MM.1S (cell line): ENCODE measurements around the gene PARVB.

Experiments used
- DNase-seq: peaks from one replicate; pipeline ENCODE4 v3.0.0-alpha.2; 2015
- H2AFZ ChIP-seq: fragments of 300-600 bp; sonication (generic); 2 replicates; pipeline ENCODE4 v1.6.0; 2016; ENCODE audit warnings: antibody characterized with exemption, low read length
- H3F3A ChIP-seq: fragments of 300-600 bp; sonication (generic); 2 replicates; pipeline ENCODE4 v1.6.1; 2016; ENCODE audit warnings: mild to moderate bottlenecking, antibody characterized with exemption, low read length, moderate library complexity, mixed read lengths; ENCODE audit not compliant: insufficient read depth
- H3K27ac ChIP-seq: fragments of 300-600 bp; sonication (generic); 2 replicates; pipeline ENCODE4 v1.5.1; 2016; ENCODE audit warnings: mild to moderate bottlenecking, low read length
- H3K27me3 ChIP-seq: fragments of 300-600 bp; sonication (generic); replicated peaks from 2 replicates; pipeline ENCODE4 v1.6.0; 2016; ENCODE audit warnings: low read length; ENCODE audit not compliant: insufficient read depth
- H3K36me3 ChIP-seq: fragments of 300-600 bp; sonication (generic); replicated peaks from 2 replicates; pipeline ENCODE4 v1.6.1; 2016; ENCODE audit warnings: mild to moderate bottlenecking, low read length, mixed read lengths; ENCODE audit not compliant: insufficient read depth
- H3K4me1 ChIP-seq: fragments of 300-600 bp; sonication (generic); 2 replicates; pipeline ENCODE4 v1.6.1; 2016; ENCODE audit warnings: low read length, mixed read lengths
- H3K4me2 ChIP-seq: fragments of 300-600 bp; sonication (generic); 2 replicates; pipeline ENCODE4 v1.6.0; 2016; ENCODE audit warnings: low read depth, low read length
- H3K4me3 ChIP-seq: fragments of 300-600 bp; sonication (generic); 2 replicates; pipeline ENCODE4 v1.5.1; 2016; ENCODE audit warnings: low read length, mixed read lengths
- H3K79me2 ChIP-seq: fragments of 300-600 bp; sonication (generic); 2 replicates; pipeline ENCODE4 v1.6.1; 2016; ENCODE audit warnings: mixed run types, low read length, mixed read lengths
- H3K9ac ChIP-seq: fragments of 300-600 bp; sonication (generic); 2 replicates; pipeline ENCODE4 v1.6.1; 2016; ENCODE audit warnings: low read length, mixed read lengths
- H3K9me2 ChIP-seq: fragments of 300-600 bp; sonication (generic); replicated peaks from 2 replicates; pipeline ENCODE4 v1.6.1; 2016; ENCODE audit warnings: mild to moderate bottlenecking, low read length, mixed read lengths; ENCODE audit not compliant: insufficient read depth
- H3K9me3 ChIP-seq: fragments of 300-600 bp; sonication (generic); replicated peaks from 2 replicates; pipeline ENCODE4 v1.6.1; 2016; ENCODE audit warnings: mild to moderate bottlenecking, low read length, mixed read lengths; ENCODE audit not compliant: insufficient read depth
- H4K20me1 ChIP-seq: fragments of 300-600 bp; sonication (generic); 2 replicates; pipeline ENCODE4 v1.6.1; 2016; ENCODE audit warnings: mild to moderate bottlenecking, low read length, moderate library complexity, mixed read lengths; ENCODE audit not compliant: insufficient read depth
- CTCF ChIP-seq: fragments of 300-600 bp; sonication (generic); IDR thresholded peaks from 2 replicates; pipeline ENCODE4 v1.5.1; 2016; ENCODE audit warnings: antibody characterized with exemption, low read length, mixed read lengths
- EZH2 ChIP-seq: fragments of 300-600 bp; sonication (generic); optimal IDR thresholded peaks from 2 replicates; pipeline ENCODE3; 2017; ENCODE audit warnings: low read depth, mild to moderate bottlenecking, antibody characterized with exemption, low read length, mixed read lengths
- EZH2phosphoT487 ChIP-seq: fragments of 300-600 bp; sonication (generic); IDR thresholded peaks from 2 replicates; pipeline ENCODE4 v1.6.1; 2018; ENCODE audit warnings: antibody characterized with exemption, low read length

The PARVB gene

GRCh38 chr22:44207173-44207980 is 183.3 kb downstream of the PARVB start:
- Histone ChIP-seq H3F3A (no peaks in the 10 kb centered on the region), H3K4me3 (no peak overlapping the region), H3K4me2 (no peak overlapping the region), H3K27ac (no peak overlapping the region), H3K4me1 (no peaks in the 10 kb centered on the region), H2AFZ (no peak overlapping the region), H3K27me3 (peaks cover 43% of the 10 kb centered on the region), H3K9me3 (no peaks in the 10 kb centered on the region), H3K9me2 (no peaks in the 10 kb centered on the region), H3K79me2 (no peaks in the 10 kb centered on the region), H3K9ac (no peak overlapping the region), H3K36me3 (no peaks in the 10 kb centered on the region), H4K20me1 (no peaks in the 10 kb centered on the region)
- DNase-seq, result no peak
- TF ChIP-seq CTCF (no peak), EZH2phosphoT487 (no peak), EZH2 (no peak)

- Histone ChIP-seq H2AFZ (no peak overlapping the region), H3K4me2 (no peak overlapping the region), H3K27me3 (peaks cover 37% of the 10 kb centered on the region), H3K9ac (no peak overlapping the region), H3K4me3 (no peak overlapping the region), H3K27ac (no peak overlapping the region), H3K9me2 (no peaks in the 10 kb centered on the region), H3F3A (no peaks in the 10 kb centered on the region), H3K36me3 (no peaks in the 10 kb centered on the region), H3K79me2 (no peaks in the 10 kb centered on the region), H4K20me1 (no peaks in the 10 kb centered on the region), H3K9me3 (no peaks in the 10 kb centered on the region), H3K4me1 (no peaks in the 10 kb centered on the region)
- no peak for DNase-seq
- TF ChIP-seq CTCF (no peak), EZH2 (no peak), EZH2phosphoT487 (no peak)
Measured at GRCh38 chr22:44207981-44208317, 183.8 kb downstream of the PARVB start.

- no peak overlapping the region for H3K27ac ChIP-seq
- DNase-seq, result no peak
- H3K9ac ChIP-seq, result no peak overlapping the region
- peaks cover 25% of the 10 kb centered on the region for H3K27me3 ChIP-seq
- H3K4me2 ChIP-seq, result no peak overlapping the region
- H2AFZ ChIP-seq, result no peak overlapping the region
- no peaks in the 10 kb centered on the region for H3K4me1 ChIP-seq
- H3K9me2 ChIP-seq, result no peaks in the 10 kb centered on the region
- no peaks in the 10 kb centered on the region for H3K79me2 ChIP-seq
- H3K36me3 ChIP-seq, result no peaks in the 10 kb centered on the region
- no peaks in the 10 kb centered on the region for H4K20me1 ChIP-seq
- H3K9me3 ChIP-seq, result no peaks in the 10 kb centered on the region
- H3K4me3 ChIP-seq, result no peak overlapping the region
- TF ChIP-seq CTCF, result no peak
- no peaks in the 10 kb centered on the region for H3F3A ChIP-seq
Measured at GRCh38 chr22:44209343-44209742, 185.2 kb downstream of the PARVB start.
